Upper lobe of left lung (tissue), 4 donors: ENCODE results near the gene LYSMD1.

Experiments
- CTCF ChIP-seq, 6 experiments: fragments of 450-650 bp in 4 of 6; fragments of 200-600 bp in 2 of 6; sonication (generic) in 2 of 6; IDR thresholded peaks; one replicate each; pipeline ENCODE4 v1.5.1; 2016 to 2019; ENCODE audit warnings: antibody characterized with exemption in 6 of 6
- POLR2A ChIP-seq, 4 donors: fragments of 450-650 bp; IDR thresholded peaks; one replicate each; pipeline ENCODE4 v1.5.1; 2016 to 2017; ENCODE audit warnings: antibody characterized with exemption in 4 of 4, mild to moderate bottlenecking in 2 of 4
- POLR2AphosphoS5 ChIP-seq, 2 donors: sonication (generic); formaldehyde crosslinking; IDR thresholded peaks; one replicate each; pipeline ENCODE4 v1.5.1; 2017; ENCODE audit warnings: antibody characterized with exemption in 2 of 2

- TF ChIP-seq CTCF (IDR thresholded peaks at IDR 0.05) (peak in 5 of 6 experiments; percentile 30 to 61 (median 41)), POLR2A (IDR thresholded peaks at IDR 0.05) (peak in 3 of 4 donors; percentile 32 to 68 (median 43)), POLR2AphosphoS5 (IDR thresholded peaks at IDR 0.05) (peak; percentile 56 to 88)
Observed at GRCh38 chr1:151189637-151190445, 24.1 kb upstream of the LYSMD1 start, which contains the start of gene VPS72.
